ENCODE data around the gene ANKZF1.

DNA sequence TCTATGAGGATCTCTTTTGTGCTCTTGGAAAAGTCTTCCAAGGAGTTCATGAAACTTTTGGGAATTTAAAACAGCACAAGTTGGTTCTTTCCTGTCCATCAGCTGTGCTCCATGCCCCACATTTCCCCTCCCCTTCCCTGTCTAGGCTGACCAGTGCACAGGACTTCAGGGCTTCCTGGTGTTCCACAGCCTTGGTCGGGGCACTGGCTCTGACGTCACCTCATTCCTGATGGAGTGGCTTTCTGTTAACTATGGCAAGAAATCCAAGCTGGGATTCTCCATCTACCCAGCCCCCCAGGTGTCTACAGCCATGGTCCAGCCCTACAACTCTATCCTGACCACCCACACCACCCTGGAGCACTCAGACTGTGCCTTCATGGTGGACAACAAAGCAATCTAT is 41.4 kb downstream of the ANKZF1 start:
- TF ChIP-seq PATZ1 (CRISPR knock-in tag; IDR thresholded peaks at IDR 0.05; ENCODE audit: borderline replicate concordance): no peak
- no peak for TF ChIP-seq ZFP30 (CRISPR knock-in tag; IDR thresholded peaks at IDR 0.05)
- no peak for TF ChIP-seq SNAI2 (CRISPR knock-in tag; IDR thresholded peaks at IDR 0.05)
- no peak for TF ChIP-seq ARNTL (CRISPR knock-in tag; IDR thresholded peaks at IDR 0.05; ENCODE audit: borderline replicate concordance, low read depth)
- TF ChIP-seq PPARA (CRISPR knock-in tag; IDR thresholded peaks at IDR 0.05; ENCODE audit: borderline replicate concordance): no peak
- TF ChIP-seq ESRRG (CRISPR knock-in tag; IDR thresholded peaks at IDR 0.05): no peak
- TF ChIP-seq RARB (CRISPR knock-in tag; IDR thresholded peaks at IDR 0.05): no peak

Measured in SK-N-SH treated with all-trans-retinoic acid at 6 μM for 48 hours (cell line).